ENCODE measurements around the gene ACSL3.
A peak's percentile ranks its signal among the peaks of the same experiment; 100 is the strongest.

ACSL3 gene

DNA sequence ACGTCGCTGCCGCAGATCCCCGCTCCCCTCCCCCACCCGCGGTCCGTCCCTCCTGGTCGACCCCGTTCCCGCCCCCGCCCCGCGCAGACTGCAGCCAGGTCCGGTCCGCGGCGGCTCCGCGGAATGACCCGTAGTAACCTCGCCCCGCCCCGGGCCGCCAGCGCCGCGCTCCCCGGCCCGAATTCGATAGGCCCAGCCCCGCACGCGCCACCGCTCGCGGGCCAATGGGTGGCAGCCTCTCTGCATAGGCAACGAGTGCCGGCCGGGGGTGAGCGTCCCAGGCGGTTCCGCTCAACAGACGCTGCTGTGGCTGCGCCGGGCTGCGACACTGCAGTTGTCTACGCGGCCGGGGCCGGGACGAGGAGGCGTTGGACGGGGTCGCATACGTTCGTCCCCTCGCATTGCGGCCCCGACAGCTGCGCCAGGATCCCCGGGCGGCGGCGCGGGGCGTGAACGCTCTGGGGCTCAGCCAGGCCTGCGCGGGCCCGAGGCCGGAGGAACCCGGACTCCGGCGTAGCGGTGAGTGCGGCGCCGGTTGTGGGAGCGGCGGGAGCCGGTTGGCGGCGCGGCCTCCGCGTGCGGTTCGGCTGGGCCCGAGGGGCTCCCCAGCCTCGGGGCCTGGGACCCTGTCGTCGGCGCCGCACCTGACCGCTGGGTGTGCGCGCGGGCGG, at the start of gene ACSL3:
Gene ACSL3, plus strand, starts transcription at position 297 of the 671 bp plus-strand sequence. CDS start 47,737 bp downstream, outside the sequence.
- ChIA-PET CTCF (interaction anchor here (0.8 to 2.4 kb wide), 3 partner anchors 18 to 64 kb away, joined by 3 to 13 read pairs (median 6); no protein-coding TSS in a partner anchor), POLR2A (no interaction called here)
- no peak for TF ChIP-seq CTCF (IDR thresholded peaks at IDR 0.05; ENCODE audit: control extremely low read depth, extremely low read depth, low read depth, missing control alignments)
- DNase-seq (ENCODE audit: extremely low spot score) = peak; percentile 97

GRCh38 chr2:222811828-222812227, 49.0 kb upstream of the ACSL3 start:
- CTCF ChIA-PET = interaction anchor here (1.0 to 2.8 kb wide), 5 partner anchors 15 to 106 kb away, joined by 3 to 9 read pairs (median 5); no protein-coding TSS in a partner anchor
- DNase-seq (ENCODE audit: extremely low spot score) = no peak
- TF ChIP-seq CTCF (IDR thresholded peaks at IDR 0.05; ENCODE audit: control extremely low read depth, extremely low read depth, low read depth, missing control alignments) = no peak
- POLR2A ChIA-PET = no interaction called here

- no peak for TF ChIP-seq CTCF (IDR thresholded peaks at IDR 0.05; ENCODE audit: control extremely low read depth, extremely low read depth, low read depth, missing control alignments)
- CTCF ChIA-PET = interaction anchor here (1.1 to 2.8 kb wide), 8 partner anchors 8 to 159 kb away, joined by 3 to 9 read pairs (median 4); no protein-coding TSS in a partner anchor
- DNase-seq (ENCODE audit: extremely low spot score) = peak; percentile 65
- POLR2A ChIA-PET = interaction anchor here (0.5 kb wide), 1 partner anchor 1128 kb away, joined by 5 read pairs; no protein-coding TSS in a partner anchor
Observed at GRCh38 chr2:222813177-222813843, 47.5 kb upstream of the ACSL3 start.

DNA sequence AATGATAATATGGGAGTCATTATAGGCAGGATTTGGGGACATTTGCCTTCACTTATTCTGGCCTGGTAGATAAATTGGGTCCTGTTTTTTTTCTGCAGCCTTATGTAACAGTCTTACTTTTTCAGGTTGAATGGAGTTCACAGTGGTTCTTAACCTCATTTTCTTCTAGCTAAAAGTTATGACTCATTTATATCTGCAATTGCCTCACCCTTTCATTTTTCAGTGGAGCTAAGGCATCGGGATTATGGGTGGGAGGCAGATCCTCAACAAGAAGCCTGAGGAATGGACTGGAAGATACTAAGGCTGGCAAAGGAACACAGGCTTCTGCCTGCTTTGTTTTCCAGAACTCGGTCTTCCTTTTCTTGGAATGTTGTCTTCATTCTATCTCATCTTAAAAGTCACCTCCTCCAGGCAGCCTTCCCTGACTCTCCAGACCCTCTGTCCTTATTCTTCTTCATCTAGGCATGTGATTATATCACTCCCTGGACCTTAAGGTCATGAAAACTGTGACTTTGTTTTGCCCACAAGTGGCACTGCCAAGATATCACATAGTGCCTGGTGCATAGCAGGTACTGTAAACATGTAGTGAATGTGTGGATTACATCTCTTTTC, 41.0 kb upstream of the ACSL3 start:
- ChIA-PET CTCF (interaction anchor here (1.1 kb wide), 2 partner anchors 37 to 152 kb away, joined by 3 read pairs; no protein-coding TSS in a partner anchor), POLR2A (no interaction called here)
- no peak for TF ChIP-seq CTCF (IDR thresholded peaks at IDR 0.05; ENCODE audit: control extremely low read depth, extremely low read depth, low read depth, missing control alignments)
- DNase-seq (ENCODE audit: extremely low spot score) = no peak

DNA sequence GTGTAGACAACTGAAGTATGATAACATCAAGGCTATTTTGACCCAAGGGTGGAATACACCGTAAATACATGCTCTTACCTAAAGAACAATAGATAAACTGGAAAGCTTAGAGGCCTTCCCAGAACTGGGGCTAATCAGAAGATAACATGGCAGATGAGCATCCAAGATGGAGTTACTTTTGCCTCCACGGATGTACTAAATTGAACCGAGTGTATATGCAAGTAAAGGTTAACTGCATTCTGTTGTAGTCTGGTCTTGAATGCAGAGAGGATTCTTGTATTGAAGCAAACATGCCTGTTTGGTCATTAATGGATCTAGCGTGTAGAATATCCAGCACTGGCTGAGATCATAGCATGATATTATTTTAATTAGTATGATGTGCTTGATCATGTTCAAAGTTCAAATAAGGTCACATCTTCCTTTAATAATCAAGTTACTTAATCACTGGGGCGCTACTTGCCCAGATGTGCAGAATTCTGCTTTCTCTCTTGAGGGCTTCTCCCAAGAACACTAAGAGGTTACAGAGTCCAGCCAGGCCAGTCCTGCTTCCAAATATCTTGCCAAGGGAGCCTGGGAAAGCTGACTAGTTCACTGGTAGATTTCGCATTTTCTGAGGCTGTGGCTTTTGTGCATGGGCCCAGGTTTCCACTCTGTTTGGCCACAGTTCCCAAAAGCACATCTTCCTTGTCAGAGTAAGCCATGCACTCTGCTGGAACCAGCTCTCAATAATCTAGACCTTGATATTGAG, 37.5 kb upstream of the ACSL3 start:
- POLR2A ChIA-PET = no interaction called here
- DNase-seq (ENCODE audit: extremely low spot score) = no peak
- TF ChIP-seq CTCF (IDR thresholded peaks at IDR 0.05; ENCODE audit: control extremely low read depth, extremely low read depth, low read depth, missing control alignments) = no peak
- CTCF ChIA-PET = interaction anchor here (0.7 to 1.3 kb wide), 2 partner anchors 71 to 149 kb away, joined by 3 read pairs; no protein-coding TSS in a partner anchor

DNA sequence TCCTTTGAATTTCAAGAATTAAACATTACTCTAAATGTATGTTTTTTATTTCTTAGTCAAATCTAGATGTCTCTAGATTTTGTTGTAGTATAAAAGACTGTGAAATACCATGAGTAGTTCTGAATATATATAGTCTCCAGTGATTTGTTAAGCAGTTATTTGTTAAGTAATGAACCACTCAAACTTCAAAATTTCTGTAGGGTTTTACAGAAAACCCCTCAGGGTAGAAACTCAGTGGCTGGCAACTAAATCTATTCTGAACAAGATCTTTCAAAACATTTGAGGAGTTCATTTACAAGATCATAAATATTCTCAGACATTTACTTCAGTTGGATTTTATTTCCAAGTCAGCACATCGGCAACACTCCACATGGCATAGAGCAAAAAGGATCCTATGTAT, 35.8 kb upstream of the ACSL3 start:
- POLR2A ChIA-PET = no interaction called here
- DNase-seq (ENCODE audit: extremely low spot score) = no peak
- TF ChIP-seq CTCF (IDR thresholded peaks at IDR 0.05; ENCODE audit: control extremely low read depth, extremely low read depth, low read depth, missing control alignments) = no peak
- CTCF ChIA-PET = interaction anchor here (0.9 to 1.7 kb wide), 3 partner anchors 18 to 117 kb away, joined by 3 to 5 read pairs (median 4); no protein-coding TSS in a partner anchor
